Activated CD4-positive, alpha-beta memory T cell treated with anti-CD3 and anti-CD28 coated beads for 36 hours (primary cell): Measurements from ENCODE around the gene TOPORS. TPM values are rescaled to one million over a fixed set of nuclear protein-coding genes. Genes with fewer than 3 reads are reported as not detected.

Source experiments
- CTCF ChIA-PET: fragments of 350-600 bp; sonication (Branson Sonifier 250); formaldehyde crosslinking; loops from one replicate; lab custom pipeline; 2021; ENCODE audit warnings: antibody characterized with exemption, inconsistent platforms; lab: Charles Lee
- POLR2A ChIA-PET: fragments of 350-600 bp; sonication (Branson Sonifier 250); formaldehyde crosslinking; loops from one replicate; lab custom pipeline; 2021; ENCODE audit warnings: antibody characterized with exemption; lab: Charles Lee
- DNase-seq: peaks from one replicate; pipeline ENCODE4 v3.0.0-alpha.2; 2020
- H3K27ac Mint-ChIP-seq: one replicate; pipeline ENCODE4 v1.8.0; 2021; ENCODE audit warnings: mixed read lengths
- H3K27me3 Mint-ChIP-seq: one replicate; pipeline ENCODE4 v1.8.0; 2021; ENCODE audit warnings: mixed read lengths
- H3K36me3 Mint-ChIP-seq: one replicate; pipeline ENCODE4 v1.8.0; 2021; ENCODE audit warnings: mixed read lengths
- H3K4me1 Mint-ChIP-seq: one replicate; pipeline ENCODE4 v1.8.0; 2021; ENCODE audit warnings: low read depth, mixed read lengths
- H3K4me3 Mint-ChIP-seq: one replicate; pipeline ENCODE4 v1.8.0; 2021; ENCODE audit warnings: mild to moderate bottlenecking, mixed read lengths
- H3K9me3 Mint-ChIP-seq: one replicate; pipeline ENCODE4 v1.8.0; 2021; ENCODE audit warnings: mixed read lengths
- intact Hi-C: fragments of 100-400 bp; cut with micrococcal nuclease; formaldehyde crosslinking; loops from one replicate; pipeline ENCODE4 v1.15.1; 2023
- total RNA-seq, 2 experiments: library from RNA; stranded (reverse); gene quantifications; one replicate each; pipeline ENCODE4 v1.2.3, GENCODE V29; 2021

TOPORS gene
- total RNA-seq, 2 experiments from 2014 or later = 14.8 to 15.4 TPM

DNA sequence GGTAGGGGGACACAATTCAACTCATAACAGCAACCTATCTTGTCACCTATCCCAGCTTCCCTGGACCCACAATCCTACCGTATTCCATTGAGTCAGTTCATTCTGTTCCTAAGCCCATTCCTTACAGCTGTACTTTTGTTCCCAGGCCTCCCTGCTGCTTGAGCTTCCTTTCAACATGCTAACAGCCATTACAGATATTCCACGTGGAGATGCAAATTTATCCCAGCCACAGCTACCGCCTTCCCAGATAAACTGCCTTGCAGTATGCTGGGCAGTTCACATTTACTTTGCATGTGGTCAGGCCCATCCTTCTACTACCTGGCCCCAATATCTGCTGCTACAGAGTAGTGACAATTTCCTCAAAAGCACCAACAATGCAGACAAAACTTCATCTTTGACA lies 49.4 kb downstream of the TOPORS start:
- Mint-ChIP-seq H3K4me1 (peaks cover 3% of the 10 kb centered on the region), H3K9me3 (no peaks in the 10 kb centered on the region), H3K27me3 (no peaks in the 10 kb centered on the region), H3K36me3 (peaks cover 8% of the 10 kb centered on the region), H3K4me3 (no peak overlapping the region), H3K27ac (no peak overlapping the region)
- intact Hi-C loops = no loop called here
- no peak for DNase-seq
- ChIA-PET CTCF (no interaction called here), POLR2A (no interaction called here)

DNA sequence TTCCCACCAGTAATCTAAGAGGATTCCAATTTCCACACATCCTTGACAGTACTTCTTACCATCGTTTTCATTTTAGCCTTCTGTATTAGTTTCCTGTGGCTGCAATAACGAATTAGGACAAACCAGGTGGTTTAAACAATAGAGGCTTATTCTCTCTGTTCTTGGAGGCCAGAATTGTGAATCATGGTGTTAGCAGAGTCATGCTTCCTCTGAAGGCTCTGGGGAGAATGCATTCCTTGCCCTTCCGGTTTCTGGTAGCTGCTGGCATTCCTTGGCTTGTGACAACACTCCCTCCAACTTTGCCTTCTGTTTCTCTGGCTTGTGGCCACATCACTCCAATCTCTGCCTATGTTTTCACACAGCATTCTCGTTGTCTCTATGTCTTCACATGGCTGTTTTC lies 49.9 kb downstream of the TOPORS start:
- peak overlapping the region; percentile 8 for H3K27ac Mint-ChIP-seq
- POLR2A ChIA-PET = no interaction called here
- intact Hi-C loops = no loop called here
- no peak for DNase-seq
- no peak overlapping the region for H3K4me3 Mint-ChIP-seq
- H3K4me1 Mint-ChIP-seq = peaks cover 3% of the 10 kb centered on the region
- H3K27me3 Mint-ChIP-seq = no peaks in the 10 kb centered on the region
- no peaks in the 10 kb centered on the region for H3K9me3 Mint-ChIP-seq
- H3K36me3 Mint-ChIP-seq = peaks cover 10% of the 10 kb centered on the region
- CTCF ChIA-PET = no interaction called here

DNA sequence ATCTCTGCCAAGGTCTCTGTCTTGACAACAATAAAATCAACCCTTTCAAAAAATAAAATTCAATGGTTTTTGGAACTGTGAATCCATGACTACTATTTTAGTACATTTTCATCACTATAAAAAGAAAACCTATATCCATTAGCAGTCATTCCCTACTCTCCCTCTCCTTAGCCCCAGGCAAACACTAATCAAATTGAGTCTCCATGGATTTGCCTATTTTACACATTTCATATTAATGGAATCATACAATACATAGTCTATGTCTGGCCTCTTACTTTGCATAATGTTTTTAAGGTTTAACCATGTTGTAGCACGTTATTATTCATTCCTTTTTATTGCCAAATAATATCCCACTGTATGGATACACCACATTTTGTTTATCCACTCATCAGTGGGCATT lies 50.5 kb downstream of the TOPORS start:
- no peaks in the 10 kb centered on the region for H3K9me3 Mint-ChIP-seq
- H3K27ac Mint-ChIP-seq = no peak overlapping the region
- intact Hi-C loops = no loop called here
- no peak for DNase-seq
- peaks cover 10% of the 10 kb centered on the region for H3K36me3 Mint-ChIP-seq
- peaks cover 3% of the 10 kb centered on the region for H3K4me1 Mint-ChIP-seq
- ChIA-PET CTCF (no interaction called here), POLR2A (no interaction called here)
- H3K4me3 Mint-ChIP-seq = no peak overlapping the region
- H3K27me3 Mint-ChIP-seq = no peaks in the 10 kb centered on the region

DNA sequence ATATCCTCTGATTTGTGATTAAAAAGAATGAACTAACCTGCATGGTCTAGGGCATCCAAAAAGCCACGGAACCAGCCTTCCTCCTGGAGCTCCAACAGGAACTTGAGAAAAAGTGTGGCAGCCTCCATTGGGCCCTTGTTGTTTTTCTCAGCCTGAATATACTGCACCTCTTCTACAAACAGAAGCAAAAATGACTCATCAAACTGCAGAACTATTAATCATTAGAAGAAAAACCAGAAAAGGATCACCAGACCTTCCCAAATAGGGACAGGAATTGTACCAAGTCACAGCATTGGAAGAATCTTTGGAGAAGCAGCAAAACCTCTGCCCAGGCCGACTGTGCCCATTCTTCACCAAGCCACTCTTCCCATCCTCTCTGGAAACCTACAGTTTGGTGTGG lies 51.6 kb downstream of the TOPORS start:
- Mint-ChIP-seq H3K4me3 (no peak overlapping the region), H3K36me3 (peaks cover 10% of the 10 kb centered on the region), H3K4me1 (peaks cover 3% of the 10 kb centered on the region), H3K27me3 (no peaks in the 10 kb centered on the region), H3K9me3 (no peaks in the 10 kb centered on the region), H3K27ac (no peak overlapping the region)
- CTCF ChIA-PET = no interaction called here
- POLR2A ChIA-PET = no interaction called here
- intact Hi-C loops = no loop called here
- DNase-seq = no peak

DNA sequence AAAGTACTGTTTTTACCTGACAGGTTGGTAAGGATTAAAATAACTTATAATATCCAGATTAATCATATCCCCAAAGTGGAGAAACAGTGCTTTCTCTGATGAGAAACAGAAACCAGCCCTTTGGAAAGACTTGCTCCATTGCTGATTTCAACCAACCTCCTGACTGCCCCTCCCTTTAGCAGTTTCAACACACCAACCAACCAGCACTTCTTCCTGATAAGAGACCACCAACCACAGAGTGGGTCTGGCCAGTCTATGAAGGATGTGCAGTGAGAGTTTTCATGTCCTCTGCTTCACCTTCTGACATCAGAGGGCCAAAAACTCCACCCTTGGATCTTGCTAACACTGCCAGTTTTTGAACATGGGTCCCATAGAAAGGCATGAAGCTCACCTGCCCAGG lies 54.5 kb downstream of the TOPORS start:
- peaks cover 11% of the 10 kb centered on the region for H3K36me3 Mint-ChIP-seq
- intact Hi-C loops = no loop called here

DNA sequence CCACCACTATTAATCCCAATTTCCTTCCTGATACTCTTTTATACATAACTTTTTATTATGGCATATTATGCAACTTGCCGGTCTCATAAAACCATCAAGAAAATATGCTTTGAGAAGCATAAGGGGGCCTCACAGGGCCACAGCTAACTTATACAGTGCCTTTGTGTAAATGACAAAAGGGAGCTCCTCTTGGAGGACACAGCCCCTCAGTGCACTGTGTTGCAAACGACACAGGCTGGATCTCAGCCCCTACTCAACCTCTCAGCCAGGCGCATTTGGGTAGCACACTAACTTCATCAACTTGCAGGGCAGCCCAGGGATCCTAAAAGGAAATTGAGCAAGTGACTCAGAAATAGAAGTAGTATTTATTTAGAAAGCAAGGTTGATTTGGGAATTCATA lies 61.8 kb downstream of the TOPORS start:
- Mint-ChIP-seq H3K36me3 (peaks cover 25% of the 10 kb centered on the region), H3K27me3 (no peaks in the 10 kb centered on the region), H3K4me3 (no peak overlapping the region), H3K27ac (no peak overlapping the region), H3K9me3 (no peaks in the 10 kb centered on the region), H3K4me1 (no peaks in the 10 kb centered on the region)
- DNase-seq = no peak
- ChIA-PET POLR2A (no interaction called here), CTCF (interaction anchor here (1.7 to 2.4 kb wide), 2 partner anchors 82 to 112 kb away, joined by 7 to 8 read pairs; partner anchors contain the start of gene NDUFB6)
- intact Hi-C loops = no loop called here

More for the DNA sequence above, 54.5 kb downstream of the TOPORS start:
- H3K4me1 Mint-ChIP-seq = peaks cover 1% of the 10 kb centered on the region
- ChIA-PET POLR2A (no interaction called here), CTCF (interaction anchor here (0.6 kb wide), 1 partner anchor 12 kb away, joined by 4 read pairs; no protein-coding TSS in a partner anchor)
- no peak overlapping the region for H3K4me3 Mint-ChIP-seq
- DNase-seq = no peak
- no peaks in the 10 kb centered on the region for H3K9me3 Mint-ChIP-seq
- H3K27me3 Mint-ChIP-seq = no peaks in the 10 kb centered on the region
- H3K27ac Mint-ChIP-seq = no peak overlapping the region

Other genes with a start within 250 kb of the TOPORS start
- 10 to 100 TPM; 13.1 to 13.7 TPM for gene ACO1, start 167.9 kb downstream of the TOPORS start, total RNA-seq
- gene RIGI, start 26.4 kb downstream of the TOPORS start, total RNA-seq = 10 to 100 TPM; 10.6 to 11.7 TPM
- gene SMIM27, start 259 bp downstream of the TOPORS start, total RNA-seq = 10 to 100 TPM; 18.5 to 19.5 TPM
- 10 to 100 TPM; 75.7 to 77.1 TPM for gene NDUFB6, start 20.6 kb upstream of the TOPORS start, total RNA-seq
- gene TAF1L, start 83.1 kb upstream of the TOPORS start, total RNA-seq = under 1 TPM in 1 of 2 experiments, not detected in 1; 0.05 TPM
- not detected for gene TMEM215, start 231.0 kb upstream of the TOPORS start, total RNA-seq